DMS153 (cell line): ENCODE data around the gene FGD6.

Experiments
- DNase-seq: peaks from one replicate; lab custom pipeline; 2025; lab: John Stamatoyannopoulos, UW

FGD6 gene

DNA sequence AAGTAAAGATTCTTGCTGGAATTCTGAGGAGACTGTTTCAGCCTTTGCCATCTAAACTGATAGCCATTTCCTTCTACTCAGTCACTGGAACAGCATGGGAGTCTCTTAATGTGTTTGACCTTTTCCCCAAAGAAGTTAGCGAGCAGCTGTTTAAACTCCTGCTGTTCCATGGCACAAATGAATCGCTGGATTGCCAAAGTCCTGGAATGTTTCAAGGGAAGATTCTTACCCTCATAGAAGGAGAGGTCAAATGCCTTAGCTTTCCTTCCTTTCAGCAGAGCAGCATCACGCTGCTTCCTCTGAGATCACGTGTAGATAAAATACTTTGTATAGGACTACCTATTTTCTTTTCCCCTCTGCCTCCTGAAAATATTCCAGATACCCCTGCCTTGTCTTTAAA lies 133.3 kb downstream of the FGD6 start:
- no peak for DNase-seq

DNA sequence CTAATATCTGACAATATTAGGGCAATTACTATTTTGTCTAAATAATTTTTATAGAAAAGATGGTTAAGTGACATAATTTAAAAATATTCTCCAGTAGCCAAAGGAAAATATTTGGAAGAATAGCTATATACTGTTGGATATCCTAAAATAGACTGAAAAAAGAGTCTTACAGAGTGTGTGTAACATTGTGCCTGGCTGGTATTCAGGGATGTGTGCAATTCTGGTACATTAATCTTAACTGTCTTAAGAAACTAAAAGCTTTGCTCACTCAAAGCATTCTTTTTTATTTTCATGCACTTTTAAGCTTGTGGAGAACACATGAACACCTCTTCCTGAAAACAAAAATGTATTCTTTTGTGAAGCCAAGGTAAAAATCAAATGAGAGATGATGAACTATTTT lies 133.8 kb downstream of the FGD6 start:
- no peak for DNase-seq

DNA sequence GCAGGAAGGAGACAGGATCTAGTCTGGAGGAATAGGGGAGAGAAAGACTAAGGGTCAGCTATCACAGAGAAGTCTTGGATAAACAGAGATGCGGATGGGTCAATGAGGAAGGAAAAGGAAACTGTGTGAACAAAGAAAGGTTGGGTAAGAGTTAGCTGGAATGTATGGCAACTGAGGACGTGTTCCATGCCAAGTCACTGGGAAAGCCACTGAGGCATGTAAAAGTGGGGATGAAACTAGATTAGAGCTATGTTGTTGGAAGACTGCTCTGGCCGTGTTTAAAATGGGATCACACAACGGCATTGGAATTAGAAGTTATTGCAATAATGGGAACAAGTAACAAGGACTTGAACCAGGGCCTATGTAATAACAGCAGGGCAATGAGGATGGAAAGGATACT lies 139.9 kb downstream of the FGD6 start:
- DNase-seq, result no peak

DNA sequence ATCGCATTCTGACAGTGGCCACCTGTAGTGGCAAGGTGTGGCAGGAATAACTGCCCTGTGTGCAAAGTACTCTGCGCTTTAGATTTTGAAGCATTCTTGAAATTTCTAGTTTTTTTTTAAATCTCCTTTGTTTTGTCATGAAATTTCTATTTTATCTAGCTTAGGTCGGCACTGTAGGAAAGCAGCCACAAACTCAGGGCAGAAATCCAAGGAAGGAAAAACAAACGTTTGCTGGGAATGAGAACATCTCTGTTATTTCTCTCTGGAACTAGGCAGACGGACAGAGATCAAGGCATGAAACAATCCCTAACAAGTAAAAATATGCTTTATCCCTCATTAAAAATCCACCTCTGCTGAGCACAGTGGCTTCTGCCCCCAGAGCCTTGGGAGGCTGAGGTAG lies 142.5 kb downstream of the FGD6 start:
- DNase-seq, result no peak

DNA sequence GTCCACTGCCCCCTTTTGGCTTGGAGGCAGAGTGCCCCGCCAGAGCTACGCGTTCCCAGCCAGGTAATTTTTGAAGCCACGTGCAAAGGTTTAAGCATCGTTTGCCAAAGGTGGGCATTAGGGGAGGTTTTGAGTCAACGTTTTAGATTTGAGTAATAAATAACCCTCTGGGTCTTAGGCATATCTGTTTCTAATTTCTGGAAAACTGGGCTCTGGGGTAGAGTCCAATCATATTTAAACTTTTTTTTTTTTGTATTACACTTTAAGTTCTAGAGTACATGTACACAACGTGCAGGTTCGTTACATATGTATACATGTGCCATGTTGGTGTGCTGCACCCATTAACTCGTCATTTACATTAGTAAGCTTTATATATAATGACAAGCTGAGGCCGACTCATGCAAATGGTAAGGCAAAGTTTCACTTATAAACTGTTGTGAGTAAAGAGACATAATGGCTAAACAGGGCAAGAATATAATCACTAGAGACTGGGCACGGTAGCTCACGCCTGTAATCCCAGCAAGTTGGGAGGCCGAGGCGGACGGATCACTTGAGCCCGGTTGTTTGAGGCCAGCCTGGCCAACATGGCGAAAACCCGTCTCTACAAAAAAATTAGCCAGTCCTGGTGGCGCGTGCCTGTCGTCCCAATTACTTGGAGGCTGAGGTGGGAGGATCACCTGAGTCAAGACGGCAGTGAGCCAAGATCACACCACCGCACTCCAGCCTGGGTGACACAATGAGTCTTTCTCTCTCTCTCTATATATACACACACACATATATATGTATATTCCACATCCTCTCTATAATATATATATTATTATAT lies 143.4 kb downstream of the FGD6 start:
- no peak for DNase-seq

DNA sequence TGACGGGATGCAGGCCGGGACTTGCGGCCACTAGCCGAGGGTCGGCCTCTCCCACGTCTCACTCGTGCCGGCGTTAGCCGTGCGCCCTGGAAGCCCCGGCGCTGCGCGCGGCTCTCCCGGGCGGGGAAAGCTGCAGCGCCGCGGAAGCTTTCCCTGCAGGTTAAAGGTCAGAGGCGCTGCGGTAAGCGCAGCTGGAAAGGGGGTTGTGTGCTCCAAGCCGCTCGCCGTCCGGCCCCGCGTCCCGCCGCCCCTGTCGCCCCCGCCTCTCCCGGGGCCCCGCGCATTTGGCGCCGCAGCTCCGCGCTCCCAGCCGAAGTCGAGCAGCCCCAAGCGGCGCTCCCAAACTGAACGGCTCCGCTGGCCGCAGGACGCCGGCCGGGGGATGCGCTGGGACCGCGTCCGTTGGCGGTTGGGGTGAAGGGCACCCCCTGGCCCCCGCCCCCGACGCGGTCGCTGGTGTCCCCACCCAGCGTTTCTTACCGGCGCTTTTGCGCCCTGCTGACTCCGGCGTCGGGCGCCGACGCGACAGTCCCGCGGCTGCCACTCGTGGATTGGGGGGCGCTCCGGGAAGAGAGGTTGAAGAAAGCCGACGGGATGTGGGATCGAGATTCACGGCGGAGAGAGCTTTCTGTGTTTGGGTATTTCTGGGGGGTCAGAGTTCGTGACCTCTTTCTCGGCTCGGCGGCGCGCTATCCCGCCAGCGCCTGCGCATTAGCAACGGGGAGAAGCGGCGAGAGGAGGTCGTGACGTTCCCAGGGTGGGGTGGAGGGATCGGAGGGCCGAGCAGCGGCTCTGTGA lies 144.2 kb downstream of the FGD6 start, which contains the start of gene NR2C1:
TSS of gene NR2C1 (minus strand) at position 719 of the 798 bp plus-strand sequence. CDS start 6,234 bp downstream, outside the sequence.
- DNase-seq, result peak; percentile 85

DNA sequence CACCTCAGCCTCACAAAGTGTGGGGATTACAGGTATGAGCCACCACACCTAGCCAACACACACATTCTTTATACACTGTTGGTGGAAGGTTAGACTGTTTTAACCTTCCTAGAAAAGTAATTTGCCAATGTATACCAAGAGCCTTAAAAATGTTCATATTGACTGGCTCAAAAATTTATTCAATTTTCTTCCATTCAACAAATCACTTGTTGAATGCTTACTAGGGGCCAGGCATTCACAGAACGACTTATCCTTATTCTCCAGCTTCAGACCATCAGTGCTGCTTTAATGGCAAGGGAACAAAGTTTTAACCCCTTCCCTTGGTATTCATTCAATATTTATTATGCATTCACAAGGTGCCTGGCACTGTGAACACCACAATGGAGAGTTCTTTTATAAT lies 146.9 kb downstream of the FGD6 start:
- DNase-seq, result no peak

DNA sequence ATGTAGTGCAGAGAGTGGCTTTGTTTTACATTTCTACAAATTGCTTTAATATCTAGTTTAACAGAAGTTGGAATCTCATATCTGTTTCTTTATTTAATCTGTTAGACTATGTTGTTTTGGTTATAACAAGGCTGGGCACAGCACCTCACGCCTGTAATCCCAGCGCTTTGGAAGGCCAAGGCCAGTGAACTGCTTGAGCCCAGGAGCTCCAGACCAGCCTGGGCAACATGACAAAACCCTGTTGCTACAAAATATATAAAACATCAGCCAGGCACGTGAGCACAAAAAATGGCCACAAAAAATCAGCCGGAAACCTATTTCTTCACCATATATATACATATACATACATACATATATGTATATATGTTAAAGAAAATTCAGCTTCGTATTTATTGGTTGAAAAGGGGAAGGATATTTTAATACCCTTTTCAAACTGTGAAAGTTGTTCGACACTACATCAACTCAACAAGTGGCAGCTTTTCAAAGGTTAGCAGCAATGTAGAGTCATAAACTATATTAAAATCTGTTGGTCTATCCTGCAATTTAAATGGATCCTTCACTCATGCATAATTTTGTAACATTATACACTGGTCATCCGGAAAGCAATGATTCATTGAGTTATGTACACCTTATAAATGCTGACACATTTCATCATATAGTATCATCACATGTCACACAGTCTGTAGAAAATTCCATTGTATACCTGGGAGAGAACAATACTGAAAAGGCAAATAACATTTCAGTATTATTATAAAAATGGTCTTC lies 151.0 kb downstream of the FGD6 start:
- no peak for DNase-seq

DNA sequence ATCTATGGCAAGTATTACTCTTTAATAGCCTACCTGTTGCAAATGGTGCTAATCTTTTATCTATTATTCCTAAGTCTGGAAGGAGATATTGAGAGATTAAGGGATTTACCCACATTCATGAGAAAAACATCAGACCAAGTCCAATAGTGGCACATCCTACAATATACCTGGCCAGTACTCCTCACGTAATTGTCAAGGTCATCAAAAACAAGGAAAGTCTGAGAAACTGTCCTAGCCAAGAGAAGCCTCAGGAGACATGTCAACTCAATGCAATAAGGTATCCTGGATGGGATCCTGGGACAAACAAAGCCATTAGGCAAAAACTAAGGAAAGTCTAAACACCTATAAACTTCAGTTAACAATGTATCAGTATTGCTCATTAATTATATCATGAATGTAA lies 156.3 kb downstream of the FGD6 start:
- DNase-seq, result no peak

DNA sequence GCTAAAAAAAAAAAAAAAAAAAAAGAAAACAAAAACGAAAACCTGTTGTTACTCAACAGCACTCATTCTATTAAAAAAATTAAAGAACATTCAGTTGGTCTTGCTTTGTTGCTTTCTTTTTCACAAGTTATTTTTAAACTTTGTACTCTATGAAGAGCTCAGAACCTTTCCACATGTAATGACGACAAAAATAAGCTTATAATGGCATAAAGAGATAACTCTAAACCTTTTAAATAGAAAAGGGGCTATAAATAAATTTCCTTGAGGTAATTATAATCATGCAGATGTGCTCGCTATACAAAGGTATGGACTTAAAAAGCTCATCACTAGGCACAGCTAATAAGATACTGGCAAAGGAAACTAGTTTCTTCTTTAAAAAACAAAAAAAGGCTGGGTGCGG lies 157.3 kb downstream of the FGD6 start:
- DNase-seq, result no peak

DNA sequence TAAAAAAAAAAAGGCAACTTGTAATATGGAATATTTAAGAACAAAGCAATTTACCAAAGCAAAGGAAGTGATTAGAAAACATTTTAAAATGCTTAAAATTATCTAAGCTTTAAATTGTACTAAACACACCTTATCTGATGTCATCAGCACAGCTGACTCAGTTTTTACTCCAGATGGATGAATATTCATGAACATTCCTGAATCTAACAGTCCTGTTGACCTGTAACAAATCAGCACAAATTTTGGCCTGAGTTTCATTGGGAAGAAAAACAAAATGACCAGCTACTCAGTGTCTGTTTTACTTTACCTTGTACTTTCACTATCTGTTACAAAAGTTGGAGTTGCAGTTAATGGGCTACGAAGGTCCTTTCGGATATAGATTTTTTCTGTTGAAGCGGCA lies 159.8 kb downstream of the FGD6 start:
- no peak for DNase-seq

DNA sequence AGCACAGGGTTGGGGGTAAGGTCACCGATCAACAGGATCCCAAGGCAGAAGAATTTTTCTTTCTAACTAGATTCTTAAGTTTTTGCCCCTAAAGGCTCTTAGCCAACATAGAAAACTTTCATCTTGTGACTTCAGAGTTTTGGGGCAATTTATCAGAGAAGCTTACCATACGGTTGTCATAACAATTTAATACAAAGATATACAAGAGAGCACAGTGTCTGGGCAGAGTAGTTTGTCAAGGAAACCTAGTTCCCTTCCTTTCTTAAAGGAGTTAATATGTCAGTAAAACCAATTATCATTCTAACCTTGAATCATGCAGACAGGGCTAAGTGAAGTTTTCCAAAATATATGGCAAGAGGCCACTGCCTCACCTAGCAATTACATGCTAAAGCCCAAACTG lies 162.2 kb downstream of the FGD6 start:
- DNase-seq, result no peak

DNA sequence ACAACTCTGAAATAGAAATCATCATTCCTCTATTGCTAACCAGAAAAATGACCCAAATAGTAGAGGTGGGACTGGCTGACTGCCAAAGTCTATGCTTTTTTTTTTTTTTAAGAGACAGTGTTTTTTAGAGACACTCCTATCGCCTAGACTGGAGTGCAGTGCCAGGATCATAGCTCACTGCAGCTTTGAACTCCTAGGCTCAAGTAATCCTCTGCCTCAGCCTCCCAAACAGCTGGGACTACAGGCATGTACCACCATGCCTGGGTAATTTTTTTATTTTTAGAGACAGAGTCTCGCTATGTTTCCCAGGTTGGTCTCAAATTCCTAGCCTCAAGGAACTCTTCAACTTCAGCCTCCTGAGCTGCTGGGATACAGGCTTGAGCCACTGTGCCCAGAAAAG lies 163.1 kb downstream of the FGD6 start:
- no peak for DNase-seq

DNA sequence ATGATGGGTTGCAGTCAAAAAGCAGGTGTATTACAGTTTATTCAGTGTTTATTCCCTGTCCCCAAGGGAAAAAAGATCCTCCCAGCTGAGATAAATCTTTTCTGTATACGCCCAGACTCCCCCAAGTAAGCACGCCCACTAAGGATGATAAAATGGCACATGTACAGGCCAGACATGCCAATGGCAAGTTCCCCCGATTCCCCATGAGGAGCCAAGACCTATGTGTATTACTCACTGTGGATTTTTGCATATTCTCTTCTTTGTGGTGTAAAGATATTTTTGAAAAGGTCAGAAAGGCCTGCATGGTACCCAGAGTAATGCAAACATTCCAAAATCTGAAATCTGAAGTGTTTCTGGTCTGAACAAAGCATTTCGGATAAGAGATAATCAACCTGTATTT lies 166.0 kb downstream of the FGD6 start:
- no peak for DNase-seq

DNA sequence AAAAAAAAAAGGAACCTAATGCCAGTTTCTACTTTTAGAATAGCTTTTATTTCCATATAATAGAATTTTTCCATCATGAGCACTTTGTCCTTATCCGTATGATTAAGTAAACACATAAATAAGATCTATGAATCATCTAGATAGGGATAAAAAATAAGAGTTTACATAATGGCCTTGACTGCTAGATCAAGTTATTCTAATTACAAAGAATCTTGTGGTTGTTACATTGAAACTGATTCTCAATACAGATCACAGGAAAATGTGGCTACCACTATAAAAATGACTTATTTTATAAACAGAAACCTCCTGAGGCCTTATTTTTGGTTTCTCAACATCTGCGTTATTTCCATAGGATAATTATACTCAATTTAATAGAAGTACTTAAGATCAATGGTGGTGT lies 179.4 kb downstream of the FGD6 start:
- no peak for DNase-seq

DNA sequence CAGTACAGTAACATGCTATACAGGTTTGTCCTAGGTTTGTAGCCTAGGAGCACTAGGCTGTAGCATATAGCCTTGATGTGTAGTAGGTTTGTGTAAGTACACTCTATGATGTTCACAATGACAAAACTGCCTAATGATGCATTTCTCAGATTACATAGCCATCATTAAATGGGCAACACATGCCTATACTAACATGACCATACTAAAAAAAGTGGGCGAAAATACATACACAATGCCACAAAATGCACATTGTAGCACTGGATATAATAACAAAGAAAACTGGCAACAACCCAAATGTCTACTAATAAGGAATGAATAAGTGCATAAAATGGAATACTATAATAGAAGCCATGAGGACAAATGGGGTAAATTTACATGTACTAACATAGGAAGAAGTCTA lies 182.5 kb downstream of the FGD6 start:
- no peak for DNase-seq
